LNCaP clone FGC (cell line): ENCODE data around the gene TRPV3.

Source experiments
- DNase-seq: peaks from one replicate; pipeline ENCODE4 v3.0.0-alpha.2; 2011; ENCODE audit warnings: low read depth
- H3K4me3 ChIP-seq: 2 replicates; pipeline ENCODE4 v1.5.1; 2011; ENCODE audit warnings: mild to moderate bottlenecking, low read depth, low read length, control low read depth
- TF ChIP-seq, protein P1 (sequence below): IDR thresholded peaks from 2 replicates; pipeline ENCODE4 v1.5.1; 2012; ENCODE audit warnings: mild to moderate bottlenecking; ENCODE audit not compliant: control insufficient read depth, insufficient read depth; ENCODE audit errors: extremely low read depth

TRPV3 gene

DNA sequence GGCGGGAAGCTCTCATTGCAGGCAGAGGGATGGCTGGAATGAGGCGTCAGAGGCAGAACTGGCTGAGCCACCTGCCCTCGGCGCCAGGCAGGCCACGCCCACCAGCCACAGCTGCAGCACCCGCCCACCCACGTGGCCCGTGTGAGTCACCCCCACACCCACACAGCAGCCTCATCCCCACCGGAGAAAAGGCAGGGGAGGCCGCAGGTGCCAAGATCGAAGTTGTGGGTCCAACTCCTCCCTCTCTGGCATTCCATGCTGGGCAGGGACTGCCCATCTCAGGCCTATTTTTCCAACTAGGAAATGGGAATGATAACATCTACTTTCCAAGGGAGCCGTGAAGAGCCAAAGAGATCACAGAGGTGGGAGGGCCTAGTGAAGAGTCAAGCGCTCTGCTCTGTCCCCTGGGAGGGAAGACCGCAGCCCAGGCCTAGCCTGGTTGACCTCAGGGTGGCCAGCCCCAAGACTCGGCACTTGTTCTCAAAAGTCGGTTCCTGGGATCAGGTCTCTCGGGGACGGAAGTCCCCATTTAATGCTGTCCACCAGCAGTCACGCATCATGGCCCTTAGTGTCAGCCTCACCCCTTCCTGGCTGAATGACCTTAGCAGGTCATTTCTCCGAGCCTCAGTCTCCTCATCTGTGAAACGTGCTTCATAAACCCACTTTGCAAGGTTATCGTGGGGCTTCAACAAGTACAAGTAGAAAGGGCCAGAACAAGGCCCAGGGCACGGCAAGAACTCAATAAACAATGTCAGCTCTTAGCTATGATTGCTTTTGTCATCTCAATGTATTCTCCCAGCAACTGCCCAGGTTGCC lies at the start of gene TRPV3:
Gene TRPV3 (minus strand): TSS at position 45 of the 816 bp plus-strand sequence. CDS start 2,962 bp downstream, outside the sequence.
- no peak within 1 kb of the TSS for H3K4me3 ChIP-seq
- TF ChIP-seq, protein P1, sequence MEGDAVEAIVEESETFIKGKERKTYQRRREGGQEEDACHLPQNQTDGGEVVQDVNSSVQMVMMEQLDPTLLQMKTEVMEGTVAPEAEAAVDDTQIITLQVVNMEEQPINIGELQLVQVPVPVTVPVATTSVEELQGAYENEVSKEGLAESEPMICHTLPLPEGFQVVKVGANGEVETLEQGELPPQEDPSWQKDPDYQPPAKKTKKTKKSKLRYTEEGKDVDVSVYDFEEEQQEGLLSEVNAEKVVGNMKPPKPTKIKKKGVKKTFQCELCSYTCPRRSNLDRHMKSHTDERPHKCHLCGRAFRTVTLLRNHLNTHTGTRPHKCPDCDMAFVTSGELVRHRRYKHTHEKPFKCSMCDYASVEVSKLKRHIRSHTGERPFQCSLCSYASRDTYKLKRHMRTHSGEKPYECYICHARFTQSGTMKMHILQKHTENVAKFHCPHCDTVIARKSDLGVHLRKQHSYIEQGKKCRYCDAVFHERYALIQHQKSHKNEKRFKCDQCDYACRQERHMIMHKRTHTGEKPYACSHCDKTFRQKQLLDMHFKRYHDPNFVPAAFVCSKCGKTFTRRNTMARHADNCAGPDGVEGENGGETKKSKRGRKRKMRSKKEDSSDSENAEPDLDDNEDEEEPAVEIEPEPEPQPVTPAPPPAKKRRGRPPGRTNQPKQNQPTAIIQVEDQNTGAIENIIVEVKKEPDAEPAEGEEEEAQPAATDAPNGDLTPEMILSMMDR, result no peak
- no peak for DNase-seq

DNA sequence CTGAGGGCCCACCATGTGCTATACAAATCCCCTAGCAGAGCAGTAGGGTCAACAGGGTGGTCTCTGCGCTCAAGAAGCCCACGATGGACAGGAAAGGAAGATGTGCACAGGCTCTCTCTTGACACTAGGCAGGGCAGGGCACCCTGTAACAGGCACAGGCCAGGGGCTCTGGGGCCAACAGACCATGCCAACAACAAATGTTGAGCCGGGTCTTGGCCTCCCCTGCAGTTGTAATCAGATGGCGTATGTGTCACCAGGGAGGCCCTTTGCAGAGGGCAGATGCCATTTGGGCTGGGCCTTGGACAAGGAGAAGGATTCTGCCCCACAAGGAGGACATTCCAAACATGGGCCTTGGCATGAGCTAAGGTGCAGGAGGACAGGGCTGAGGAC lies 46.3 kb upstream of the TRPV3 start:
- TF ChIP-seq, protein P1, result no peak
- H3K4me3 ChIP-seq, result no peak overlapping the region
- DNase-seq, result no peak

DNA sequence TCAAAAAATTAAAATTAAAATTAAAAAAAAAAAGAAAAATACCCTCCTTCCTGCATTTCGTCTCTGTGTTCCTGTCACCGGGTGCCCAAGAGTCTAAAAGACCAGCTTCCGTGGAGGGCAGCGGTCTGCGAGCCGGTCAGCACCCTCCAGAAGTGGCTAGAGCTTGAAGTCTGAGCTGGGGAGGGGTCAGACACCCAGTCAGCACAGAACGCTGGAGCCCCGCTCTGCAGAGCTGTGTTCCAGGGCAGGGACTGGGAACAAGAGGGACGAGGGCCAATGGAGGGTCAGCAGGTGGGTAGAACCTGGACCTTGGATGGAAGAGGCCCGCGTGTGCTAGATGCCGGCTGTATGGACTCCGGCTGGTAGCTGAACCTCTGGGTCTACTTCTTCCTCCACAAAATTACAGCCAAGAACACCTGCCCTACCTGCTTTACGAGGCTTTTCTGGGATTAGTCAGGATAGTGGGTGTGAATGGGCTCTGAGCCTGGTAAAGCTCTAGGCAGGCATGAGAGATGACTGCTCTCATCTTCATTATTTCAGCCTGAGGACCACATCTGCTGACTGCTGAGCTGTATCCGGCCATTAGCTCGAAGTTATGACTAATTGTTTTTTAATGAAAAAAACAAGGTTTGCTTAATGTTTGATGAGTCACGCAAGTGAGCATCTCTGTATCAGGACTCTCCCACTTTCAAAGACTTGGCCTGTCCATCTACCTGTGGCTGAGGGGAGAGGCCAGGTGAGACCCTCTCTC lies 45.7 kb upstream of the TRPV3 start:
- DNase-seq, result no peak
- TF ChIP-seq, protein P1, result no peak
- no peak overlapping the region for H3K4me3 ChIP-seq

DNA sequence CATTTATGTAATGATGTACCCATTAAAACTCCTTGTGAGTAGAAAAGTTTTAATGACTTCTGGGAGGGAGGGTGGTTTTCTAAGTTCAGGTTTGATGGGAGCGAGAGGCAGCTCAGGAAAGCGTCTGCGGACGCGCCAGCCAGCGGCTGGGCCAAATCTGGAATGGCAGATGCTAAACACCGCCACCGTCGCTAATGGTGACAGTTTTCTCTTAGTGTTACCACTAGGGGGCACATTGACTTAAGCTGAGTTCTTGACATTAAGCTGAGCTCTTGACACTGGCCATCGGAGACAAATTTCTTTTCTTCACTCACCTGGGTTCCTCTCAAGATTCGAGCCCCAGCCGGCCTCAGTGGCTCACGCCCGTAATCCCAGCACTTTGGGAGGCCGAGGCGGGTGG lies 44.9 kb upstream of the TRPV3 start:
- TF ChIP-seq, protein P1, result peak; percentile 11; the same call in 1 of the 2 replicates
- DNase-seq, result no peak
- H3K4me3 ChIP-seq, result no peak overlapping the region

DNA sequence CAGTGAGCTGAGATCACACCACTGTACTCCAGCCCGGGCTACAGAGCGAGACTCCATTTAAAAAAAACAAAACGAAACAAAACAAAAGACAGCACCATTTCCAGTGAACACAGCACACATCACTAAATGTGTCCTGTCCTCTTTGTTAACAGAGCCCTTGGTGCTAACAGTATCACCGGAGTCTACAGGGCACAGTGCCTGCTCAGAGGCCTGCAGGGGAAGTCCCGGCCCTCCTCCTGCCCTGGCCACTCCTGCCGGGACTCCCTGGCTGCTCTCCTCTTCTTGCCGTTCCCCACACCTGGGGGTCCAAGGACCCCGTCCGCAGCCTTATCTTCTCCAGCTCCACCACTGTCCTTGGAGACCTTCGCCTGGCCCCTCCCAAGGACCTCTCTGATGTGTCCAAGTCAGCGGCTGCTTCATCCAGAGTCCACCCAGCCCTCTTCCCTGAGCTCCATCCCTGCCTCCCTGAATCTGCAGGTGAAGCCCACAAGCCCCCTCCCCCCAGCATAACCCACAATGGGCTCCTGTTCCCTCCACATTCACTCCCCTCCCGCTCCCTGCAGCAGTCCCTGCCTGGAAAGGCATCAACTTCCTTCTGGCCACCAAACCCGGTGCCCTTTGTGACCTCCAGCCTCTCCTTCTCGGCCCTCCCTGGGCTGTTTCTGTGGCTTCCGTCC lies 43.1 kb upstream of the TRPV3 start:
- DNase-seq, result no peak
- no peak overlapping the region for H3K4me3 ChIP-seq
- TF ChIP-seq, protein P1, result no peak

DNA sequence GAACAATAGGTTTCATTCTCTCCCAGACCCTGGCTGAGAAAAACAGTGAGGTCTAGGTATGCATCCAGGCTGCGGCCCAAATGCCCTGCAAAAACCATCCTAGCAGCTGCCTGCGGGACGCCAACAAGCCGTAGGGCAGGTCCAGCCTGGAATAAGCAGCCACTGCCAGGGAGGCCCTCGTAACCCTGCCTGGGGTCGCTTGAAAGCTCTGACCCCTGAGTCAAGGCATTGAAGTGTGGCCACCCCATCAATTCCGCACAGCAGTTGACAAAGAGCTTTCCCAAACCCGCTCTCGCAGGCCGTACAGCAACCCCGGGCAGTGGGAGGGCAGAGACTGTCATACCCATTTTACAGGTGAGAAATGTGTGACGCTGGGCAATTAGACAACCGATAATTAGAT lies 40.5 kb upstream of the TRPV3 start:
- TF ChIP-seq, protein P1, result no peak
- DNase-seq, result no peak
- no peak overlapping the region for H3K4me3 ChIP-seq
